HG02840 (cell line): ENCODE results near the gene ARNT2.

Experiments
- ATAC-seq: cut with Tn5 transposase; IDR thresholded peaks from one replicate; pipeline ENCODE4 v1.9.1; 2021; ENCODE audit warnings: mild to moderate bottlenecking, moderate library complexity, moderate number of reproducible peaks; ENCODE audit not compliant: unreplicated experiment, low FRiP score

The ARNT2 gene

DNA sequence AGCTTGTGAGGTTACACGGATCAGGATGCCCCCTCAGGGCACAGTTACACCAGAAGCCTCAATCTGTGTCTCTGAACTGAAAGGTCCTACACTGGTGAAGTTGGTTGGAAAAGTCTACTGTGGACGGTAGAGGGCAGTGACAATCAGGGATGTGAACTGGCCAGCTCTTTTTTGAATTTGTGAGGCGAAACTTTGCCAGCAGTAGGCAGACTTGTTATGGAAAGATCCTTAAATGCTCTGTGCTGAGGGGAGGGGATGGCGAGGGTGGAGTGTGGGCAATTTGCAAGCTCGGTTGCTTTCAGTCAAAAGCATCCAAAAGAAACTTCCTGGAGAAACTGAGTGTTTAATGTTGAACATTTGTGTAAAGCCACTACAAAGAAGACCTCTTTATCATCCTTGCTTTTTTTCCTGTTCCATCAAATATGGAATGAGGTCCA lies 163.6 kb downstream of the ARNT2 start:
- ATAC-seq: no peak

DNA sequence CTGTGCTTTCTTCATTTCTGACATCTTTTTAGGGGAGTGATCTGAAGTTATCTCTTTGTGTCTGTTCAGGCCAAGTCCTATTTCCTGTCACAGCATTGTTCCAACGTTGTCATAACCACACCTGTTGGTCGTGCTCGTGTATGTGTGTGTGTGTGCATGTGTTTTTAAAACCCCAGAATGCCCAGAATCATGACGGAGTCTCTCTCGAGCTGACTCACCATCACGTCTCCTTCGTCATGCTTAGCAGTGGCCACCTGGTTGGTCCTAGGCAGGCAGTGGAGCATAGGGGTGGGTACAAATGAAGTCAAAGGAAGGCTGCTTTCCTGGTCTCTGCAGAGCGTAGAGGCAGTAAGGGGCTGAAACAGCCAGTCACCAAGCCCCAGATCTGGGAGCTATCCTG lies 164.1 kb downstream of the ARNT2 start:
- ATAC-seq: no peak

DNA sequence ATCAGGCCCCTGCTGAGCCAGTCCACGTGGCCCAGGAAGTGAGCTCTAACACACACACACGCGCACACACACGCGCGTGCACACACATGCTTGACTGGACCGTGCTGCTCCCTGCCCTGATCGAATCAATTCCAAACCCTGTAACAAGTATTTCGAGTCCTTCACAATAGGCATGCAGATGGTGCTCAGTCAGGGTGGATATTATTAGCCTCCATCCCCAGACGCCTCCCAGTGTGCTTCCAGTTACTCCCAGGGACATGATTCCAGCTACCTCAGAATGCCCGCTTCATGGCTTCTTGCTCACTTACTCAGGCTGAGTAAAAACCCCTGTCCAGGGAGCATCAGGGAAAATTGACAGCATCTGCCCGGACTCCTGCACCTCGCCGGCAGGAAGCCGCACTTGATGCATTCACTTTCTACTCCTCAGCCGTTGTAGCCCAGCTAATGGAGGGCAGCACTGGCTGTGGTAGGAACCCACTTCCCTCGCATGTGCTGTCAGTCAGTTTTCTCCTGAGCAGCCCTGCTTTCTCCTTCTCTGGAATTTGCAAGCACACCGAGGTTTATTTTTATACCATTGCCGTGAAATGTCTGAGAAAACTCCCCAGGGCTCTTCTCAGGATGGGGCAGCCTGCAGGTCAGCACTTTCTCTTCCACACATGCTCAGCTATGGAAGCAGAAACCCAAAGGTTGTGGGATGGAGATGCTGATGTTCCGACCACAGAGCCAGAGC lies 164.9 kb downstream of the ARNT2 start:
- ATAC-seq: no peak

DNA sequence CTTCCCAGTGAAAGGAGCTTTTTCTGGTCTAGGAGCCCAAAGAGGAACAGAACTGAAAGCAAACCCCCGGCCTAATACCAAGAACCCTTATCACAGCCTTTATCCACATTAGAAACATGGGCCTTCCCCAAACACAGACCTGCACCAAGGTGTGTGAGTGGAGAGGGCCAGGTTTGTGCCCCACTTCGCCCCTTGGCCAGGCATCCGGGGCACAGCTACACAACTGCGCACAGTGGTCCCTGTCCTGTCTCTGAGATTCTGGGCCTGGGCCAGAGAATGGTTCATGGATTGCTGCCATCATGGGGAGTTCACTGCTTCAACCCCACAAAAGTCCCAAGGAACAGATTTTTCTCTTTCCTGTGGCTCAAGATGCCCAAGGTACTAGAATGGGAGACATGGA lies 165.5 kb downstream of the ARNT2 start:
- no peak for ATAC-seq

DNA sequence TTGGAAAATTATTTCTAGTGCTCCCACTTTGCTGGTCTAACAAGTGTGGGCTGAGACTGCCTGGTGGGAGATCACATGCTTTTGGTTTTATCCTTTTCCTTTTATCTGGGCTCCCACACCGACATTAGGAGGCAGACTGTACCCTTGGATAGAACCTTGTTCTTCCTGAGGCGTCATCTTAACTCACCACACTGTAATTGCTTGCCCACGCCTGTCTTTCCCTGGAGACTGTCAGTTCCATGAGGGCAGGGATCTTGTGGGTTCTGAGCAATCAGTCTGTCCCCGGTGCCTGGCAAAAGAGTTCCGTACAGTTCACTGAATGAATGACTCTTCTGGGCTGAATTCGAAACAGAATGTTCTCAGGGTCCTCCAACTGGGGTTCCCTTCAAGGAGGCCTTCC lies 166.4 kb downstream of the ARNT2 start:
- no peak for ATAC-seq

DNA sequence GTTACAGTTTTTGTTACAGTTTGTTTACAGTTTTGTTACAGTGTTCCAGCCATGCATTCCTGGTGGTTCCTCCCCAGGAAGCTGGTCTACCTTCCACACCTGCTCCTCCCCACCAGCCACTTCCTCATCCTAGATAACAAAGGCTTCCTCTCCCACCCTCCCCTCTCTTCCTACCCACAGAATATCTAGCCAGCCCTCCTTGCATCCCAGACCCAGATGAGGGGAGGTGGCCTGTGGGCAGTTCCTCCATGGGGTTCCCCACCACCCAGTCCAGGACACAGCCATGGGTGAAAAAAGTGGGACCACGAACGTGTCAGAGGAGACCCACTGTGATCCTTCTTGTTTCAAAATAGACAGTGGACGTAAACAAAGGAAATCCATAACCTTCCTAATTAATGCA lies 168.2 kb downstream of the ARNT2 start:
- ATAC-seq: no peak

DNA sequence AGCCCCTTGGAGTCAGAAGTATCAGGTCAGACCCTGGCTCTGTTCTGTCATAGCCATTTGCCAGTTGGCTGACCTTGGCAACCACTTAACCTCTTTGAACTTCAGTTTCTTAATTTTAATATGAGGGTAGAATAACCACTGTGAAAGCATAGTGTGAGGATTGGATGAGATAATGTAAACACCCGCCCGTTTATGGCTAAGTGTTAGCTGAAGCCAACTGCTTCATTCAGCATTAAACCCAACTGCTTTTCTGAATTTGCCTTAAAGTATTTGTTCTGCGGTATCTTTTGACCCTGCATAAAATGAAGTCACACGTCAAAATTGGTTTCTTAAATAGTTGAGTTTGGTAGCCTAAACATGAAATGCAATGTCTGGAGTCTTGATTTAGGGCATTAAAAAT lies 169.4 kb downstream of the ARNT2 start:
- ATAC-seq: no peak

DNA sequence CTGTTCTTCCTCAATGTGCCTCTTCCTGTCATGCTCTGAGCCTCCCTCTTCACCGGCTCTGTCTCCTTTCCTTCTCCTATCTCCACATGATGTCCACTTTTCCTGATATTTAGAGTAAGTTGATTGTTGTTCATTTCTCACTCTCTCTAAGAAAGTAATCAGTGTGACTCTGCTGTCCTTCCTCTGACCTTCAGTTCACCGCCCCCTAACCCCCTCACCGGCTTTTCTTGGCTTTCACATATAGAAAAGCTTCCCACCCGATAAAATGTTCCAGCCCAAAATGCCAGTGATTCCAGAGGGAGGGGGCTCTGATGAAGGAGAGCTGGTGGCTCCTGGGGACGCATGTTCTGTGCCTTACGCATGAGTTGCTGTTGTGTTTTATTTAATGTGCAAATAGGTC lies 170.4 kb downstream of the ARNT2 start:
- ATAC-seq: no peak

DNA sequence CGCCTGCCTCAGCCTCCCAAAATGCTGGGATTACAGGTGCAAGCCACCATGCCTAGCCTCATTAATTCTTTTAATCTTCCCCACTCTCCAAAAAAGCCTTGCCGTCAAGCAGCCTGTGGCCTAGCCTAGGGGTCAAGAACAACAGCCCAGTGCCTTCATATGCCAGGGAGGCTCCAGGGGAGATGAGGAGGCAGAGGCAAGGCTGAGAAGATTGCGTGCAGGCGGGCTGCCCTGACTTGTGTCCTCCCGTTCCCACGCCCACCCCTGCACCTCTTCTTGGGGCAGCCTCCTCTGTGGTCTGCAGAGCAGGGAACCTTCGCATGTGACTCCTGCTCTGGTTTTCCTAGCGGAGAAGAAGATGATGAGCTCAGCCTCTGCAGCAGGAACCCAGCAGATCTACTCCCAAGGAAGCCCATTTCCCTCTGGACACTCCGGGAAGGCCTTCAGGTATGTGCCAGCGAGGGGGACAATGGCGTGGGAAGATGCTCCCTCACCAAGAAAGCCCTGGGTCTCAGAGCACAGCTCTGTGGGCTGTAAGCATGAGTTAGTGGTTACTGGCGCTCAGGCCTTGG lies 172.4 kb downstream of the ARNT2 start:
- ATAC-seq: no peak

DNA sequence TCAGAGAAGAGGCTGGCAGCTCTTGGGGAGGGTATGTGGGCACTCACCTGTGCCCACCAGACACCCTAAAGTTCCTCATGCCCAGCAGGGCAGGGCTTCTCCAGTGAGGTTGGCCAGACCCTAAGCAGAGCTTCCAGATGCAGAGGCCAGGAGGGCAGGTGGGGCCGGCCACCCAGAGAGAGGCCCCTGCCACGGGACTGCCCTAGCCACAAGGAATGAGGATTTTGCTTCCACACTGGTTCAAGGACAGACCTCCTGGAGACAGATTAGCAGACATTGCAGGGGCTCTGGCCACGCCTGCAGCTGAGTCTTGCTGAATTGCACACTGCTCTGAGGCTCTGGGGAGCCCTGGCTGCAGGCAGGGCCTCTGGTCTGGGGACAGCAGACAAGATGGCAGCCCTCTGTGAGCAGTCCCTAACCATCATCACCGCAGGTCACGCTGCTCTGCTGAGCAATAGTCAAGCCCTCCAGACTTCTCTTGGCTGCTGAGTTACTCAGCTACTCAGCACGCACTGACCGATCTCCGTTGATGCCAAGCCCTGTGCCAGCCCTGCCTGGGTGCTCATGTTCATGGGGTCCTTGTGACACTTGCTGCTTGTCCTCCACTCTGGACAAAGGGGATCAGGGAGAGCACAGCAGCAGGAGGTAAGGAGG lies 173.5 kb downstream of the ARNT2 start:
- ATAC-seq: no peak

DNA sequence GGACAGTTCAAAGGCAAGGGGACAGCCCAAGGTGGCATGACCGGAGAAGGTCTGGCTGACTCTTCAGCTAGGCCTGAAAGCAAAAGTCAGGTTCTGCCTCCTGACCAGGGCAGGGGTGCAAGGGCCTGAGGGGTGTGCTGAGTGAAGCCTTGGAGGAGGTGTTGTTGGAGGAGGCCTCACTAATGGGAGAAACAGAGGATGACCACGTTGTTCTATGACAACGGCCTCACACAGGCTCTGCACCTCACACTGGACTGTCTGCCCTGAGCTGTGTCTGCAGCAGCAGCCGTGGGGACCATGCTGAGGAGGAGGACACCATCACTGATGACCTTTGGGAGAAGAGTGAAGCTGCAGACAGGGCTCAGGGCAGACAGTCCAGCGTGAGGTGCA lies 174.0 kb downstream of the ARNT2 start:
- no peak for ATAC-seq

DNA sequence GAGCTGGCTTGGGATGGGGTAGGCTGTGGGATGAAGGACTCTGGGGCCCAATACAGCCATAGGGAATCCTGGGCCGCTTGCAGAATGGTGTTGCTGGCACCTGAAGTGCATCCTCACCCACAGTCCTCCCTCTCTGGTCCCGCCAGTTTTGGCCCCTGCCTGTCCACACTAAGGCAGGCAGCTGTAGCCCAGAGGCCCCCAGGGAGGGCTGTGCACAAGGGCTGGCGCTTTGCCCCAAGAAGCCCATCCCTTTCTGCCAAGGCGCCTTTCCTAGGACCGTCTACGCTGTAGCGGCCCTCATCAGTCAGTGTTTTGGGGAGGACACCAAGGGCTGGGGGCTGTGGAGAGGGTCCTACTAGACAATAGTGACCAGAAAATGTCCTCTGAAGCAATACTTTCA lies 174.7 kb downstream of the ARNT2 start:
- no peak for ATAC-seq

DNA sequence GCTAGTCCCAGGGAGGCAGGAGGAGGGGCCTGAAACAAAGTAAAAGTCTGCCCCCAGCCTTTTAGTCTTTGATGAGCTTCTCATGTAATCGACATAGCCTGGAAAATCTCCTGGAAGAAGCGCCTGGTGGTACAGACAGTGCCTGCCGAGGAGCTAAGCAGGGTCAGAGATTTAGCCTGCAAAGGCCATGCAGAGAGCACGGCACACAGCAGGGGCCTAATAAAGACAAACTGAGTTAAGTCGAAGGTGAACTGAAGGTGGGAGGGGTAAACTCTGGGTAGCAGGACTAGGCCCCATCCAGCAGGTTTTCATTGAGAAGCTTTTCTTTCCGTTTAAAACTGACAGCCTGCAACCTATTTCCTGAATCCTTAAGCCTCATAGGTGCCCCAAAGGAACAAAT lies 175.4 kb downstream of the ARNT2 start:
- no peak for ATAC-seq

DNA sequence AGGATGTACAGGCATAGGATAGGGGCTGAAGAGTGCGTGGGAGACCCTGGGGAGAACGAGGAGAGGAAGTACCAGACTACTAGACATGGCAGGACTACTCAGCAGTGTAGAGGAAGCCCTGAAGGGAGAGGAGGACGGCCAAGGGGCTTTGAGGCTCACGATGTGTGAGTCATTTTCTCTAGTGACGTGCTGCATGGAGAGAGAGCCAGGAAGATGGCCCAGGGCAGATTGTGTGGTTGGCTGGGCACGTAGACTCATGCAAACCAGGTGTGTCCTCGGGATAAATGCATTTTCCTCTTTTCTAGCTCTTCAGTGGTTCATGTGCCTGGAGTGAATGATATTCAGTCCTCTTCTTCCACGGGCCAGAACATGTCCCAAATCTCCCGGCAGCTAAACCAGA lies 175.9 kb downstream of the ARNT2 start:
- ATAC-seq: no peak

DNA sequence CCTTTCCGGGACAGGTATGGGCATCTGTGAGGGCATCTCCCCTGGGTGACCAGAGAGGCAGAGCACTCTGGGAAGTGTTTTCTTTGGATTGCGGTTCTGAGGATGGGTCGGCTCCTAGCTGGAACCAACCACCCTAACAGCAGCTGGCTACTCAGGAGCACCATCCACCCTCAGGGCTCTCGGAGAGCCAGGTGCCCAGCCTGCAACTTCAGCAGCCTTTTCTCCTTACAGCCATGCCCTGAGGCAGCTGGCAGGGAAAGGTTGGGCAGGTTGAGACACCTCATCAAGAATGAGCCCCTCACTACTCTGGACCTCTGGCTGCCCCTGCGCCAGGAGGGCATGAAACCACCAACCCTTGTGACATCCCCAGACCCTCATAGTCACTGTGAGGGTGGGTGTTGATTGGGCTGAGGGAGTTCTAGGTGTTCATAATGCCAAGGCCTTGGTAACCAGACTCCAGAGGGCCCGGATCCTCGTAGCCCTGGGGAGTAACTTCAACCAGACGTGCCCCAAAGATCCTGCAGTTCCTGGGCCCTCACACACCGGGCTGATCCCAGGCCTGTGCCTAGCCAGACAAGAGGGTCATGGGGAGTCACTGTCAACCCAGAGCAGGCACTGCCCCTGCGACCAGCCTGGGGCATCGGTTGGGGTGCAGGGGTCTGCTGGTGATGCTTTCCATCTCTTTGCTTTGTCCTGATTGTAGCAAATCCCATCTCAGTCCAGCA lies 176.5 kb downstream of the ARNT2 start:
- ATAC-seq: no peak

DNA sequence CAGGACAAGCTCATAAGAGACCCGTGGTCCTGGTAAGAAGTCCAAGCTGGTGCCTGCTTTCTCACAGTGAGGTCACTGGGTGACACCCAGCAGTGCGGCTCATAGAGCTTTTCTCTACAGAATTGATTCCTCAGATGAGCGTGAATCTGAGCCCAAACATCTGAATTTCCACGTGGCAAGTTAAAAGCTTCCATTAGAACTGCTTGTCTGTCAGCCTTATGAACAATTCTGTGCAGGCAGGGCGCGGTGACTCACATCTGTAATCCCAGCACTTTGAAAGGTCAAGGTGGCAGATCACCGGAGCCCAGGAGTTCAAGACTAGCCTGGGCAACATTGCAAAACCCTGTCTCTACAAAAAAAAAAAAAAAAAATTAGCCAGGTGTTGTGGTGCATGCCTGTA lies 177.8 kb downstream of the ARNT2 start:
- no peak for ATAC-seq

DNA sequence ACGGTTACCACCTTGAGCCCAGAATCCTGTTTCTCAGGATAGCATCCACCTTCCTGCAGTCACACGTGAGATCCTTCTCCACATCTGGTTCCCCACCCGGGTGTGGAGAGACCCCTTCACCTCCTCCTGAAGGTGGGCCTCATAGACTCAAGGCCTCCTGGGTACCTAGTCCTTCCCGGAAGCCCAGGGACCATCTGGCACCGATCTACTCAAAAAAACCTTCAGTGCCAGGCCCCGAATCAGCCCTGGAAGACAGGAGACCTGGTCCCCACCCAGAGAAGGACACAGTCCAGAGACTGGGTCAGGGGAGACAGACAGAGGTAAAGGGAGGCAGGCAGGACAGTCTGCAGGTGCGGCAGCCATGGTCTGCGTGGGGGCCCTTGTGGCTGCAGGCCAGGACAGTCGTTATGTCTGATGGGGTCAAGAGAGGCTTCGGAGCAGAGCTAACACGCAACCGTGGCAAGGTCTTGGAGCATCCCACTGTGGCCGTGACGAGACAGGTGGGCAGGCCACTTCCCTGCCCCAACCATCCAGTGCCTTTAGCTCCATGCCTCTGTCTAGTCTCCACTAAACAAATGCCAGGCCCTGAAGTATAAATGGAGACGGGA lies 178.7 kb downstream of the ARNT2 start:
- no peak for ATAC-seq

DNA sequence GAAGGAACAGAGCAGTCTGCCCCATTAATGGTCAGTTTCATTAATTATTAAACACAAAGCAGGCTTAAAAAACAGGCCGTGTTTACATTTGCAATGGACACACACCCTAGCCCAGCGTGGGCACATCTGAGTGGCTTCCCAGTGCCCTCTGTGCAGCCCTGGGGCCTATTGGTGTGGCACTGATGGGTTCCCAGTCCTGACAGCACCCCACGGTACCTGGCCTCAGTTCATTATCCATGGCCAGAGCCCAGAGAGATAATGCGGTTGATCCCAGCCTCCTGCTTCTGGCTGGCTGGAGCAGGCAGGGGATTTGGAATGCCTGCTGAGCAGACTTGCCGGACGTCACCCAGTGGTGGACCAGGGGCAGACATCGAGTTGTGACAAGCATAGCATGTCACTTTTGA lies 180.4 kb downstream of the ARNT2 start:
- no peak for ATAC-seq

DNA sequence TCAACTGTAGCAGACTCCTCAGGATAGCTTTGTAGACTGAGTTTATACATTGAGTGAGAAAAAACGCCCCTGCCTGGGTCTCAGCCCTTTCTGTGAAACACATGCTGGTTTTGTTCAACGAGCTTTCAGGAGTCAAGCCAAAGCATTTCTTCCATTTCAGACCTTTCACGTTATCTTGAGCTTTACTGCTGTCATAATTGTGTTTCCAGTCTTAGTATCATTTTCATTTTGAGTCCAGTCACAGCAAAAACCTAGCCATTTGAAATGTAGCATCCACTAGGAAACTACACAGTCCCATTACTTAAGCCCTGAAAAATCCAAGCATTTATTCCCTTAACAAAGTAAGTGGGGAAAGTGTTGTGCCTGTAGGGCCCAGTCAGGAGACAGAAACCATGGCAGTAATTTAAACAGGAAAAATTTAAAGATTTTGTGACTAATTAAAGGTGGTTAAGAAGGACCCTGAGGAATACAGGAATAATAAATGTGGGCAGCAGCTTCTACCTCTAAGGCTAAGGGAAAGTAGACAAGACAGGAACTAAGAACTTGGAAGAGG lies 180.9 kb downstream of the ARNT2 start:
- ATAC-seq: no peak

DNA sequence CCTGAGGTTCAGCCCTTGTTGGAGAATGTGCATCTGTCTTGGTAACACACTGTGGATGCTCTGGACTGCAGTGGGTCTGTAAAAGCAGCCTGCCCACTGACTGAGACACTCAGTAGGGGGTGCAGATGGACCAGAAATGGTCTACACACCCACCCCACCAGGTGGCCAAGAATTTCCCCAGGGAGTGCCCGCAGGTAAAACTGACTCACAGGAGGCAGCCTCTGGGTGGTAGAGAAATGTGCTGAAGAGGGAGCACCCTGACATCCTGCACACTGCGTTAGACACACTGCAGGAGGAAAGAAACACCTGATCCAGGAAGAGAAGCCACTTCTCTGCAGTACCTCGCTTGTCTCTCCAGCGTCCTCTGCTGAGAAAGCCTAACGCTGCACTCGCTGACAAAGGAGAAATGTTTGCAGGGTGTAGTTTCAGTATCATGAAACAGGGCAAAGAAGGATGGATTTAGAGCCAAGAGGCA lies 181.4 kb downstream of the ARNT2 start:
- no peak for ATAC-seq

DNA sequence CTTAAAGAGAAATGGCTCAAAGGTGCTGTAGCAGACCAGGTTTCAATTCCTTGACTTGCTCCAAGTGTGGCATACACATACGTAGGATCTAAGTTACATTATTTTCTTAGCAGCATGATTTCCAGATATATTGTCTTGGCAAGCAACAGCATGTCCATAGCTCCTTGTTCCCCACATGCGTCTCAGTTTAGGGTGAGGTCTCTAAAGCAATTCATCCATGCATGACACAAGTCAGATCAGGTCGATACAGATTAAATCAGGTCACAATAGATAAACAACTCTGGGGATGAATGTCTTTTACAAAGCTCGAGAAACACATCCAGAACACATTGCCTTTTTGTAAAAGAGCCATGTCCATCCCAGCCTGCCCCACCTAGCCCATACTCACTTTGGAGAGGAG lies 182.0 kb downstream of the ARNT2 start:
- no peak for ATAC-seq
